ENCODE measurements around the gene DLG5.

GRCh38 chr10:77840636-77841035, 85.9 kb downstream of the DLG5 start:
- TF ChIP-seq CTCF (IDR thresholded peaks at IDR 0.05) (no peak), EZH2 (IDR thresholded peaks at IDR 0.05; ENCODE audit: borderline replicate concordance, insufficient read depth, low read depth, low read length, poor library complexity, severe bottlenecking) (no peak)
